SK-N-SH (cell line): ENCODE measurements around the gene TJP3. TPM values are rescaled to one million over a fixed set of nuclear protein-coding genes. Genes with fewer than 3 reads are reported as not detected.

Experiments used
- CTCF ChIA-PET: fragments of 300-600, 350-600 bp; formaldehyde crosslinking; extraction: SDS; loops from one replicate; lab custom pipeline; 2021; lab: Yijun Ruan, JAX
- POLR2A ChIA-PET: fragments of 350-600 bp; sonication (Branson Sonifier 250); formaldehyde crosslinking; extraction: SDS; loops from one replicate; lab custom pipeline; 2020; ENCODE audit warnings: antibody characterized with exemption, inconsistent platforms; lab: Yijun Ruan, JAX
- DNase-seq: peaks from one replicate; pipeline ENCODE4 v3.0.0; 2012
- H2AFZ ChIP-seq: fragments of 200-600 bp; sonication (generic); 2 replicates; pipeline ENCODE4 v1.8.1; 2016; ENCODE audit warnings: antibody characterized with exemption, mild to moderate bottlenecking, low read depth
- H3F3A ChIP-seq: fragments of 200-600 bp; sonication (generic); replicated peaks from 2 replicates; pipeline ENCODE3; 2016; ENCODE audit warnings: antibody characterized with exemption, mild to moderate bottlenecking; ENCODE audit not compliant: insufficient read depth
- H3K27ac ChIP-seq, 2 experiments: fragments of 200-500 bp in 1 of 2; fragments of 200-600 bp in 1 of 2; sonication (Bioruptor generic) in 1 of 2; sonication (generic), shearing (Covaris generic) in 1 of 2; 2 replicates each; pipeline versions ENCODE4 v1.5.1 to v1.6.1; 2014 to 2016; ENCODE audit warnings: low read depth in 2 of 2, inconsistent platforms in 1 of 2, low read length in 1 of 2, mild to moderate bottlenecking in 1 of 2, mixed read lengths in 1 of 2
- H3K27me3 ChIP-seq: fragments of 200-600 bp; sonication (generic), shearing (Covaris generic); 2 replicates; pipeline ENCODE4 v1.6.1; 2016; ENCODE audit warnings: mixed run types; ENCODE audit not compliant: insufficient read depth
- H3K36me3 ChIP-seq, 2 experiments: fragments of 200-500 bp in 1 of 2; fragments of 200-600 bp in 1 of 2; sonication (Bioruptor generic) in 1 of 2; sonication (generic) in 1 of 2; replicated peaks in 1 of 2; 2 replicates each; pipeline versions ENCODE3 to v1.5.1; 2014 to 2016; ENCODE audit warnings: low read length in 1 of 2, mild to moderate bottlenecking in 1 of 2; ENCODE audit not compliant: insufficient read depth in 2 of 2, control insufficient read depth in 1 of 2
- H3K4me1 ChIP-seq, 2 experiments: fragments of 200-500 bp in 1 of 2; fragments of 200-600 bp in 1 of 2; sonication (Bioruptor generic) in 1 of 2; sonication (generic), shearing (Covaris generic) in 1 of 2; 2 replicates each; pipeline versions ENCODE4 v1.5.1 to v1.6.1; 2014 to 2016; ENCODE audit warnings: low read depth in 1 of 2, low read length in 1 of 2, mixed run types in 1 of 2; ENCODE audit not compliant: insufficient read depth in 2 of 2, control insufficient read depth in 1 of 2
- H3K4me2 ChIP-seq: fragments of 200-600 bp; sonication (generic), shearing (Covaris generic); 2 replicates; pipeline ENCODE4 v1.6.1; 2017; ENCODE audit warnings: mixed run types
- H3K4me3 ChIP-seq, 2 experiments: fragments of 200-500 bp in 1 of 2; fragments of 200-600 bp in 1 of 2; sonication (Bioruptor generic) in 1 of 2; sonication (generic), shearing (Covaris generic) in 1 of 2; 2 replicates each; pipeline versions ENCODE4 v1.5.1 to v1.8.1; 2014 to 2016; ENCODE audit warnings: low read depth in 2 of 2, inconsistent platforms in 1 of 2, low read length in 1 of 2, mild to moderate bottlenecking in 1 of 2, mixed read lengths in 1 of 2, moderate library complexity in 1 of 2
- H3K79me2 ChIP-seq: fragments of 200-600 bp; sonication (generic); 2 replicates; pipeline ENCODE4 v1.8.1; 2017; ENCODE audit warnings: mild to moderate bottlenecking; ENCODE audit not compliant: insufficient read depth
- H3K9ac ChIP-seq: fragments of 200-600 bp; sonication (generic); 2 replicates; pipeline ENCODE4 v1.6.1; 2017; ENCODE audit warnings: mixed run types
- H3K9me2 ChIP-seq: fragments of 200-600 bp; sonication (generic); 2 replicates; pipeline ENCODE4 v1.6.1; 2017; ENCODE audit warnings: mixed run types
- H3K9me3 ChIP-seq: fragments of 200-600 bp; sonication (generic); 2 replicates; pipeline ENCODE4 v1.6.1; 2017; ENCODE audit warnings: mixed run types, mild to moderate bottlenecking, moderate library complexity
- H4K20me1 ChIP-seq: fragments of 200-600 bp; sonication (generic); 2 replicates; pipeline ENCODE4 v1.6.1; 2017; ENCODE audit warnings: mild to moderate bottlenecking, mixed run types; ENCODE audit not compliant: insufficient read depth
- CHD2 ChIP-seq: fragments of 150-350 bp; IDR thresholded peaks from 2 replicates; pipeline ENCODE4 v1.6.1; 2018; ENCODE audit warnings: low read length; ENCODE audit not compliant: partially characterized antibody
- EP300 ChIP-seq, 2 experiments: IDR thresholded peaks; 2 replicates each; pipeline versions ENCODE4 v1.4.0 to v1.6.1; 2012; ENCODE audit warnings: borderline replicate concordance in 1 of 2, low read depth in 1 of 2, low read length in 1 of 2
- EZH2phosphoT487 ChIP-seq: fragments of 200-600 bp; sonication (generic); IDR thresholded peaks from 2 replicates; pipeline ENCODE4 v1.6.1; 2017; ENCODE audit warnings: low read depth, mixed run types, mild to moderate bottlenecking, antibody characterized with exemption, moderate library complexity, borderline replicate concordance
- FOSL2 ChIP-seq: IDR thresholded peaks from 2 replicates; pipeline ENCODE4 v1.4.0; 2012; ENCODE audit warnings: low read depth, mild to moderate bottlenecking, moderate library complexity, borderline replicate concordance
- MEF2A ChIP-seq: IDR thresholded peaks from 2 replicates; pipeline ENCODE4 v1.4.0; 2012; ENCODE audit warnings: low read depth, borderline replicate concordance
- NRF1 ChIP-seq: IDR thresholded peaks from 2 replicates; pipeline ENCODE4 v1.6.1; 2012; ENCODE audit warnings: low read depth, mild to moderate bottlenecking, low read length
- RAD21 ChIP-seq: IDR thresholded peaks from 2 replicates; pipeline ENCODE4 v1.6.1; 2012; ENCODE audit warnings: mild to moderate bottlenecking, low read length
- RCOR1 ChIP-seq: fragments of 150-350 bp; IDR thresholded peaks from 2 replicates; pipeline ENCODE4 v1.6.1; 2017; ENCODE audit warnings: antibody characterized with exemption, low read length
- RXRA ChIP-seq: IDR thresholded peaks from 2 replicates; pipeline ENCODE4 v1.4.0; 2012; ENCODE audit warnings: low read depth, mild to moderate bottlenecking, borderline replicate concordance
- SIN3A ChIP-seq: IDR thresholded peaks from 2 replicates; pipeline ENCODE4 v1.6.1; 2012; ENCODE audit warnings: low read depth, mild to moderate bottlenecking, low read length, moderate library complexity, borderline replicate concordance
- SMC3 ChIP-seq: IDR thresholded peaks from 2 replicates; pipeline ENCODE4 v1.6.1; 2012; ENCODE audit warnings: low read depth, low read length, improper control_type of control experiment
- TAF1 ChIP-seq: IDR thresholded peaks from 2 replicates; pipeline ENCODE4 v1.6.1; 2012; ENCODE audit warnings: low read depth, mild to moderate bottlenecking, low read length, moderate library complexity, borderline replicate concordance
- YY1 ChIP-seq: IDR thresholded peaks from 2 replicates; pipeline ENCODE4 v1.4.0; 2012; ENCODE audit warnings: low read depth, mild to moderate bottlenecking
- WGBS: methylation state at CpG from one replicate; pipeline ENCODE4 v1.1.6; 2017; ENCODE audit warnings: low lambda C conversion rate; 5-methylcytosine and 5-hydroxymethylcytosine counted together
- polyA plus RNA-seq, 3 experiments: library from polyadenylated mRNA; depleted of rRNA; stranded (reverse); fragments of >200 nt; gene quantifications; 2 replicates each; pipeline ENCODE4 v1.2.3, GENCODE V29; 2012
- TF ChIP-seq, protein P1 (sequence below): IDR thresholded peaks from 2 replicates; pipeline ENCODE4 v1.4.0; 2012; ENCODE audit warnings: low read depth, borderline replicate concordance
- TF ChIP-seq, protein P2 (sequence below): fragments of 150-350 bp; IDR thresholded peaks from 2 replicates; pipeline ENCODE4 v1.6.1; 2016; ENCODE audit warnings: mild to moderate bottlenecking, low read depth, low read length
- TF ChIP-seq, protein P3 (sequence below): IDR thresholded peaks from 2 replicates; pipeline ENCODE4 v1.4.0; 2012; ENCODE audit warnings: low read depth
- TF ChIP-seq, protein P4 (sequence below): fragments of 200-600 bp; sonication (generic); IDR thresholded peaks from 2 replicates; pipeline ENCODE4 v1.6.1; 2017; ENCODE audit warnings: antibody characterized with exemption, mild to moderate bottlenecking, moderate library complexity
- TF ChIP-seq, protein P5 (sequence below): IDR thresholded peaks from 2 replicates; pipeline ENCODE4 v1.6.1; 2012; ENCODE audit warnings: mild to moderate bottlenecking, low read depth, low read length, moderate library complexity

TJP3 gene
- polyA plus RNA-seq, 1 of the 3 experiments (the other 2 are of a cell fraction), result 0.36 TPM

DNA sequence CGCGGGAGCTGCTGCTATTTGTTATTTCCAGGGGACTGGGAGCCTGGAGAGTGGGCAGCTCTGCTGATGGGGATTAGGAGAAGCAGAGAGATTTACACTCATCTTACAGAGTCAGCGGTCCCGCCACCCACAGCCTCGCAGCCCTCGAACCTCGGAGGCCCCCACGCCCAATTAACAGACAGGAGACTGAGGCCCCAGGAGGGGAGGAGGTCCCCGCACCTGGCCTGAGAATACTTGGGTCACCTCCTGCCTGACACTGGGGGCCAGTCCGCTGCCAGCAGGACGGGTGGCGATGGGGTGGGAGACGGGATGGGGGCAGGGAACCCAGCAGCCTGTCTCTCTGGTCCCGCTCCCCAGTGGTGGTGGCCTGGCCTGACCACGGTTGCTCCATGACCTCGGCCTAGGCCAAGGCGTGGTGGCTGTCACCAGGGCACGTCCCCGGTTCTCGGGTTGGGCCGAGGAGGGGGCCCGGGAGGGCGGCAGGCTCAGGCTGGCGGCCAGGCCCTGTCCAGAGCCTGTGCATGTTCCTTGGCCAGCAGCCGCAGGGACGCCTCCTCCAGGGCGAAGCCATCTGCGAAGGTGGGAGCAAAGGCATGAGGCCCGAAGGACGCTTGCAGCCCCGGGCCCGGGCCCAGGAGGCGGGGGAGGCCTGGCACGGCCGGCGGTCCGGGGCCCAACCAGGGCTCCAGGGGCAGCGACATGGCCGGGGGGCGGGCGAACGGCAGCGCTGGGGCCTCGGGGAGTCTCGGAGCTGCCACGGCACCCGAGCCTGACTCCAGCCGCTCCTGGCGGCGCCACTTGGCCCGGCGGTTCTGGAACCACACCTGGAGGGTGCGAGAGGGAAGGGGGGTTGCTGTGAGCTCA is 62.2 kb downstream of the TJP3 start (continued):
- TF ChIP-seq MEF2A (no peak), CHD2 (no peak), TAF1 (no peak)
- TF ChIP-seq, protein P1, sequence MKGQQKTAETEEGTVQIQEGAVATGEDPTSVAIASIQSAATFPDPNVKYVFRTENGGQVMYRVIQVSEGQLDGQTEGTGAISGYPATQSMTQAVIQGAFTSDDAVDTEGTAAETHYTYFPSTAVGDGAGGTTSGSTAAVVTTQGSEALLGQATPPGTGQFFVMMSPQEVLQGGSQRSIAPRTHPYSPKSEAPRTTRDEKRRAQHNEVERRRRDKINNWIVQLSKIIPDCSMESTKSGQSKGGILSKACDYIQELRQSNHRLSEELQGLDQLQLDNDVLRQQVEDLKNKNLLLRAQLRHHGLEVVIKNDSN, result no peak
- TF ChIP-seq, protein P2, sequence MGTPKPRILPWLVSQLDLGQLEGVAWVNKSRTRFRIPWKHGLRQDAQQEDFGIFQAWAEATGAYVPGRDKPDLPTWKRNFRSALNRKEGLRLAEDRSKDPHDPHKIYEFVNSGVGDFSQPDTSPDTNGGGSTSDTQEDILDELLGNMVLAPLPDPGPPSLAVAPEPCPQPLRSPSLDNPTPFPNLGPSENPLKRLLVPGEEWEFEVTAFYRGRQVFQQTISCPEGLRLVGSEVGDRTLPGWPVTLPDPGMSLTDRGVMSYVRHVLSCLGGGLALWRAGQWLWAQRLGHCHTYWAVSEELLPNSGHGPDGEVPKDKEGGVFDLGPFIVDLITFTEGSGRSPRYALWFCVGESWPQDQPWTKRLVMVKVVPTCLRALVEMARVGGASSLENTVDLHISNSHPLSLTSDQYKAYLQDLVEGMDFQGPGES, result no peak
- TF ChIP-seq, all 33 proteins: peak for 0

DNA sequence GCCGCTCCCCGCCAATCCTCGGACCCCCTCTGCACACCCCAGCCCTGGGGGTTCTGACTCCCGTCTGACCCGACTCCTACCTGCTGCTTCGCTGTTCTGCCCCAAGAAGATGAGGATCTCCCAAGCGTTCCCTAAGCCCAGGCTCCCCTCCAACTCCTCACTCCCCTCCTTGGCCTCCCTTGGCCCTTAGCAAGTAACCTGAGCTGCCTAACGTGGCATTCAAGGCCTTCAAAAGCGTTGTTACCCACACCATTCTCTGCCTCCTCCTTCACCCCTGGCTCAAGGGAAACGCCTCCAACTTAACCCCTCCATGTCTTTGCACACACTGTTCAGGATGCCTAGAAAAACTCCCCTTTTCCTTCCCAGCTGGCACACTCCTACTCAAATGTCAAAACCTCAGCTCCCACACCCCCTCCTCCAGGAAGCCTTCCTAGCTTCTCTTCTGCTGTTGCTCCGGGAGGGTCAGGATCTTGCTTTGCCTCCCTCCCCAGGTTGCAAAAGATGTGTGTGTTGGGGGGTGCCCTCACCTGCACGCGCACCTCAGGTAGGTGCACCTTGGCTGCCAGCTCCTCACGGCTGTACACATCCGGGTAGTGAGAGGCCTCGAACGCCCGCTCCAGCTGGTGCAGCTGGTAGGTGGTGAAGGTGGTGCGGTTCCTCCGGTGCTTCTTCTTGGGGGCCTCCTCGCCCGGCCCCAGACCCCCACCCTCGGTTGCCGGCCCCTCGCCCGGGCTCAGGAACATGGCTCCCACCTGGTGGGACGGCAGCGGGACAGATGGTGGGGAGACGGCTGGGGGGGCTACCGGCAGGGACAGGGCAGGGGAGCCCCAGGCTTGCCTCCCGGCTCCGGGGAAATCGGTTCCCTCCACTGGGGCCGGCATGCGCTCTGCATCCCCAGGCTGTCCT is 63.1 kb downstream of the TJP3 start:
- peaks cover 0 to 14% of the 10 kb centered on the region in 2 experiments for H3K36me3 ChIP-seq
- no peak overlapping the region for H3K27ac ChIP-seq
- H3K9ac ChIP-seq, result no peak overlapping the region
- H3K4me2 ChIP-seq, result no peak overlapping the region
- H2AFZ ChIP-seq, result no peak overlapping the region
- no peaks in the 10 kb centered on the region for H3K27me3 ChIP-seq
- H3K4me1 ChIP-seq, result no peaks in the 10 kb centered on the region
- H3K9me2 ChIP-seq, result no peaks in the 10 kb centered on the region
- no peak overlapping the region for H3K4me3 ChIP-seq
- no peaks in the 10 kb centered on the region for H3K9me3 ChIP-seq
- peak; percentile 33 for DNase-seq
- no peaks in the 10 kb centered on the region for H4K20me1 ChIP-seq
- H3F3A ChIP-seq, result no peaks in the 10 kb centered on the region
- POLR2A ChIA-PET, result interaction anchor here (0.8 kb wide), 1 partner anchor 200 kb away, joined by 3 read pairs; the partner anchor contains the start of gene DAPK3
- CTCF ChIA-PET, result interaction anchor here (1.2 to 1.5 kb wide), 3 partner anchors 9 to 50 kb away, joined by 4 to 5 read pairs (median 4); partner anchors contain the start of gene MRPL54
- no peaks in the 10 kb centered on the region for H3K79me2 ChIP-seq
- WGBS, result 73% methylated on average over 8 of the region's 35 CpGs
- TF ChIP-seq RCOR1, result no peak
- no peak for TF ChIP-seq RAD21
- TF ChIP-seq, protein P3, sequence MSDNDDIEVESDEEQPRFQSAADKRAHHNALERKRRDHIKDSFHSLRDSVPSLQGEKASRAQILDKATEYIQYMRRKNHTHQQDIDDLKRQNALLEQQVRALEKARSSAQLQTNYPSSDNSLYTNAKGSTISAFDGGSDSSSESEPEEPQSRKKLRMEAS, result no peak
- TF ChIP-seq EP300 (IDR thresholded peaks at IDR 0.05; ENCODE audit: borderline replicate concordance in 1 of 2, low read depth in 1 of 2, low read length in 1 of 2), result no peak
- TF ChIP-seq YY1, result no peak
- no peak for TF ChIP-seq RXRA
- no peak for TF ChIP-seq SIN3A
- TF ChIP-seq, protein P4, sequence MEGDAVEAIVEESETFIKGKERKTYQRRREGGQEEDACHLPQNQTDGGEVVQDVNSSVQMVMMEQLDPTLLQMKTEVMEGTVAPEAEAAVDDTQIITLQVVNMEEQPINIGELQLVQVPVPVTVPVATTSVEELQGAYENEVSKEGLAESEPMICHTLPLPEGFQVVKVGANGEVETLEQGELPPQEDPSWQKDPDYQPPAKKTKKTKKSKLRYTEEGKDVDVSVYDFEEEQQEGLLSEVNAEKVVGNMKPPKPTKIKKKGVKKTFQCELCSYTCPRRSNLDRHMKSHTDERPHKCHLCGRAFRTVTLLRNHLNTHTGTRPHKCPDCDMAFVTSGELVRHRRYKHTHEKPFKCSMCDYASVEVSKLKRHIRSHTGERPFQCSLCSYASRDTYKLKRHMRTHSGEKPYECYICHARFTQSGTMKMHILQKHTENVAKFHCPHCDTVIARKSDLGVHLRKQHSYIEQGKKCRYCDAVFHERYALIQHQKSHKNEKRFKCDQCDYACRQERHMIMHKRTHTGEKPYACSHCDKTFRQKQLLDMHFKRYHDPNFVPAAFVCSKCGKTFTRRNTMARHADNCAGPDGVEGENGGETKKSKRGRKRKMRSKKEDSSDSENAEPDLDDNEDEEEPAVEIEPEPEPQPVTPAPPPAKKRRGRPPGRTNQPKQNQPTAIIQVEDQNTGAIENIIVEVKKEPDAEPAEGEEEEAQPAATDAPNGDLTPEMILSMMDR, result no peak
- no peak for TF ChIP-seq NRF1
- no peak for TF ChIP-seq FOSL2
- TF ChIP-seq, protein P5, sequence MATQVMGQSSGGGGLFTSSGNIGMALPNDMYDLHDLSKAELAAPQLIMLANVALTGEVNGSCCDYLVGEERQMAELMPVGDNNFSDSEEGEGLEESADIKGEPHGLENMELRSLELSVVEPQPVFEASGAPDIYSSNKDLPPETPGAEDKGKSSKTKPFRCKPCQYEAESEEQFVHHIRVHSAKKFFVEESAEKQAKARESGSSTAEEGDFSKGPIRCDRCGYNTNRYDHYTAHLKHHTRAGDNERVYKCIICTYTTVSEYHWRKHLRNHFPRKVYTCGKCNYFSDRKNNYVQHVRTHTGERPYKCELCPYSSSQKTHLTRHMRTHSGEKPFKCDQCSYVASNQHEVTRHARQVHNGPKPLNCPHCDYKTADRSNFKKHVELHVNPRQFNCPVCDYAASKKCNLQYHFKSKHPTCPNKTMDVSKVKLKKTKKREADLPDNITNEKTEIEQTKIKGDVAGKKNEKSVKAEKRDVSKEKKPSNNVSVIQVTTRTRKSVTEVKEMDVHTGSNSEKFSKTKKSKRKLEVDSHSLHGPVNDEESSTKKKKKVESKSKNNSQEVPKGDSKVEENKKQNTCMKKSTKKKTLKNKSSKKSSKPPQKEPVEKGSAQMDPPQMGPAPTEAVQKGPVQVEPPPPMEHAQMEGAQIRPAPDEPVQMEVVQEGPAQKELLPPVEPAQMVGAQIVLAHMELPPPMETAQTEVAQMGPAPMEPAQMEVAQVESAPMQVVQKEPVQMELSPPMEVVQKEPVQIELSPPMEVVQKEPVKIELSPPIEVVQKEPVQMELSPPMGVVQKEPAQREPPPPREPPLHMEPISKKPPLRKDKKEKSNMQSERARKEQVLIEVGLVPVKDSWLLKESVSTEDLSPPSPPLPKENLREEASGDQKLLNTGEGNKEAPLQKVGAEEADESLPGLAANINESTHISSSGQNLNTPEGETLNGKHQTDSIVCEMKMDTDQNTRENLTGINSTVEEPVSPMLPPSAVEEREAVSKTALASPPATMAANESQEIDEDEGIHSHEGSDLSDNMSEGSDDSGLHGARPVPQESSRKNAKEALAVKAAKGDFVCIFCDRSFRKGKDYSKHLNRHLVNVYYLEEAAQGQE, result no peak
- no peak for TF ChIP-seq SMC3
- TF ChIP-seq EZH2phosphoT487, result no peak
